WTC11 (cell line): ENCODE results near the gene OR4D2. TPM values are rescaled to one million over a fixed set of nuclear protein-coding genes. Genes with fewer than 3 reads are reported as not detected.

Experiments
- ATAC-seq: fragments of 200-7000 bp; cut with Tn5 transposase; 2 replicates; pipeline ENCODE4 v1.10.0; 2021; ENCODE audit warnings: mild to moderate bottlenecking, moderate library complexity
- CTCF ChIA-PET: fragments of 300-600 bp; sonication (Branson Sonifier 250); formaldehyde crosslinking; loops from one replicate; lab custom pipeline; 2021; ENCODE audit warnings: antibody characterized with exemption; lab: Charles Lee
- POLR2A ChIA-PET: fragments of 350-600 bp; sonication (Branson Sonifier 250); formaldehyde crosslinking; loops from one replicate; lab custom pipeline; 2021; ENCODE audit warnings: antibody characterized with exemption; lab: Charles Lee
- DNase-seq: peaks from one replicate; pipeline ENCODE4 v3.0.0; 2021; ENCODE audit warnings: low spot score
- H3K27ac Mint-ChIP-seq: 2 replicates; pipeline ENCODE4 v1.8.0; 2021; ENCODE audit warnings: mixed read lengths
- H3K27me3 Mint-ChIP-seq: 2 replicates; pipeline ENCODE4 v1.8.0; 2021; ENCODE audit warnings: low read depth, mild to moderate bottlenecking, moderate library complexity, mixed read lengths
- H3K36me3 Mint-ChIP-seq: 2 replicates; pipeline ENCODE4 v1.8.0; 2021; ENCODE audit warnings: mixed read lengths
- H3K4me1 Mint-ChIP-seq: 2 replicates; pipeline ENCODE4 v1.8.0; 2022; ENCODE audit warnings: mixed read lengths
- H3K4me3 Mint-ChIP-seq: 2 replicates; pipeline ENCODE4 v1.8.0; 2021; ENCODE audit warnings: mild to moderate bottlenecking, moderate library complexity, mixed read lengths
- H3K9me3 Mint-ChIP-seq: 2 replicates; pipeline ENCODE4 v1.8.0; 2021; ENCODE audit warnings: mixed read lengths
- ATF1 ChIP-seq: sonication (generic); formaldehyde crosslinking; IDR thresholded peaks from 2 replicates; pipeline ENCODE4 v1.8.1; 2023; ENCODE audit warnings: mild to moderate bottlenecking, moderate library complexity, missing genetic modification reagents
- CREM ChIP-seq: sonication (generic); formaldehyde crosslinking; IDR thresholded peaks from 2 replicates; pipeline ENCODE4 v1.8.1; 2022; ENCODE audit warnings: mild to moderate bottlenecking, missing genetic modification reagents, moderate library complexity
- E2F4 ChIP-seq: sonication (generic); formaldehyde crosslinking; IDR thresholded peaks from 2 replicates; pipeline ENCODE4 v1.8.1; 2022; ENCODE audit warnings: low read depth, mild to moderate bottlenecking, moderate library complexity, missing genetic modification reagents, borderline replicate concordance
- E2F5 ChIP-seq: sonication (generic); formaldehyde crosslinking; IDR thresholded peaks from 2 replicates; pipeline ENCODE4 v1.8.1; 2022; ENCODE audit warnings: mild to moderate bottlenecking, moderate library complexity, missing genetic modification reagents
- ESRRA ChIP-seq: sonication (generic); formaldehyde crosslinking; IDR thresholded peaks from 2 replicates; pipeline ENCODE4 v1.8.1; 2022; ENCODE audit warnings: mild to moderate bottlenecking, missing genetic modification reagents, borderline replicate concordance
- ETV6 ChIP-seq: sonication (generic); formaldehyde crosslinking; IDR thresholded peaks from 2 replicates; pipeline ENCODE4 v1.8.1; 2022; ENCODE audit warnings: mild to moderate bottlenecking, missing genetic modification reagents
- FOXK1 ChIP-seq: sonication (generic); formaldehyde crosslinking; IDR thresholded peaks from 2 replicates; pipeline ENCODE4 v1.8.0; 2022; ENCODE audit warnings: mild to moderate bottlenecking, moderate library complexity, missing genetic modification reagents
- FOXP1 ChIP-seq: sonication (generic); formaldehyde crosslinking; IDR thresholded peaks from 2 replicates; pipeline ENCODE4 v1.8.0; 2022; ENCODE audit warnings: missing genetic modification reagents, mild to moderate bottlenecking, moderate library complexity, borderline replicate concordance
- FOXP4 ChIP-seq: sonication (generic); formaldehyde crosslinking; IDR thresholded peaks from 2 replicates; pipeline ENCODE4 v1.8.0; 2022; ENCODE audit warnings: mild to moderate bottlenecking, missing genetic modification reagents
- IRF2 ChIP-seq: sonication (generic); formaldehyde crosslinking; IDR thresholded peaks from 2 replicates; pipeline ENCODE4 v1.8.0; 2022; ENCODE audit warnings: low read depth, missing genetic modification reagents, borderline replicate concordance
- MAX ChIP-seq: sonication (generic); formaldehyde crosslinking; IDR thresholded peaks from 2 replicates; pipeline ENCODE4 v1.8.0; 2022; ENCODE audit warnings: mild to moderate bottlenecking, missing genetic modification reagents
- MLX ChIP-seq: sonication (generic); formaldehyde crosslinking; IDR thresholded peaks from 2 replicates; pipeline ENCODE4 v1.8.1; 2023; ENCODE audit warnings: mild to moderate bottlenecking, missing genetic modification reagents, moderate library complexity
- NR2C2 ChIP-seq: sonication (generic); formaldehyde crosslinking; IDR thresholded peaks from 2 replicates; pipeline ENCODE4 v1.8.0; 2022; ENCODE audit warnings: mild to moderate bottlenecking, missing genetic modification reagents
- PRRX2 ChIP-seq: fragments of 250-450 bp; sonication (Bioruptor Pico); IDR thresholded peaks from 2 replicates; pipeline ENCODE4 v1.8.0; 2021; ENCODE audit warnings: mild to moderate bottlenecking
- TCF7 ChIP-seq: sonication (generic); formaldehyde crosslinking; IDR thresholded peaks from 2 replicates; pipeline ENCODE4 v1.8.0; 2022; ENCODE audit warnings: mild to moderate bottlenecking, low read depth, missing genetic modification reagents, moderate library complexity
- ZNF121 ChIP-seq: sonication (generic); formaldehyde crosslinking; IDR thresholded peaks from 2 replicates; pipeline ENCODE4 v1.8.0; 2023; ENCODE audit warnings: missing genetic modification reagents
- ZSCAN18 ChIP-seq: fragments of 250-450 bp; sonication (Bioruptor Pico); IDR thresholded peaks from 2 replicates; pipeline ENCODE4 v2.1.2; 2022; ENCODE audit warnings: mild to moderate bottlenecking, moderate library complexity
- total RNA-seq: library from RNA; stranded (reverse); gene quantifications from 3 replicates; pipeline ENCODE4 v1.2.3, GENCODE V29; 2021
- TF ChIP-seq, protein P1 (sequence below): sonication (generic); formaldehyde crosslinking; IDR thresholded peaks from 2 replicates; pipeline ENCODE4 v1.8.1; 2022; ENCODE audit warnings: missing genetic modification reagents, borderline replicate concordance
- TF ChIP-seq, protein P2 (sequence below): sonication (generic); formaldehyde crosslinking; IDR thresholded peaks from 2 replicates; pipeline ENCODE4 v1.8.0; 2023; ENCODE audit warnings: missing genetic modification reagents, mild to moderate bottlenecking, borderline replicate concordance

OR4D2 gene
- total RNA-seq, 1 experiment from 2014 or later, result not detected

GRCh38 chr17:58153671-58154070, 13.1 kb upstream of the OR4D2 start:
- peaks cover 6% of the 10 kb centered on the region; the same call in 1 of the 2 replicates for H3K4me1 Mint-ChIP-seq
- H3K9me3 Mint-ChIP-seq, result no peaks in the 10 kb centered on the region
- H3K27ac Mint-ChIP-seq, result no peak overlapping the region
- no peak for ATAC-seq
- ChIA-PET CTCF (no interaction called here), POLR2A (no interaction called here)
- DNase-seq, result no peak
- no peak for TF ChIP-seq E2F5
- peaks cover 75% of the 10 kb centered on the region for H3K27me3 Mint-ChIP-seq
- H3K36me3 Mint-ChIP-seq, result no peaks in the 10 kb centered on the region
- no peak overlapping the region for H3K4me3 Mint-ChIP-seq

DNA sequence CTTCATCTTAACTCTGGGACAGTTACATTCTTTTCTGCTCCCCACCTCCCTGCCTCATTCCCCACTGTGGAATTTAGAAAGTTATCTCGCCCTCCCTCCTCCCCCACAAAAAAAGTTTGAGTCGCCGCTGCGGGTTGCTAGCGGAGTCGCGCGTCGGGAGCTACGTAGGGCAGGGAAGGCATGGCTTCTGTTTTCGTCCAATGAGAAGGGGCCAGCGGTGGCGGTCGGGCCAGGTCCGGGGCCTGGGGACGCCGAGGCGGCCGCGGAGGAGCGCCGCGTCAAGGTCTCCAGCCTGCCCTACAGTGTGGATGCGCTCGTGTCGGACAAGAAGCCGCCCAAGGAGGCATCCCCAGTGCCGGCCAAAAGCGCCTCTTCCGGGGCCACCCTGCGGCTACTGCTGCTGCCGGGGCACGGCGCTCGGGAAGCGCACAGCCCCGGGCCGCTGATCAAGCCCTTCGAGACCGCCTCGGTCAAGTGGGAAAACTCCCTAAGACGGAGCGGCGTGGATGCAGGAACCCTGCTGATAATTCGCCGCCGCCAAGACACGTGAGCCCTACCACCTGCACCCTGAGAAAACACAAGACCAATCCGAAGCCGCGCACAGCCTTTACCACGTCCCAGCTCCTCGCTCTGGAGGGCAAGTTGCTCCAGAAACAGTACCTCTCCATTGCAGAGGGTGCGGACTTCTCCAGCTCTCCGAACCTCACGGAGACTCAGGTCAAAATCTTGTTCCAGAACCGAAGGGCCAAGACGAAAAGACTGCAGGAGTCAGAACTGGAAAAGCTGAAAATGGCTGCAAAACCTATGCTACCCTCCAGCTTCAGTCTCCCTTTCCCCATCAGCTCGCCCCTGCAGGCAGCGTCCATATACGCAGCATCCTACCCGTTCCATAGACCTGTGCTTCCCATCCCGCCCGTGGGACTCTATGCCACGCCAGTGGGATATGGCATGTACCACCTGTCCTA, 9.7 kb upstream of the OR4D2 start:
- Mint-ChIP-seq H3K4me1 (peaks cover 6% of the 10 kb centered on the region; the same call in 1 of the 2 replicates), H3K9me3 (no peaks in the 10 kb centered on the region), H3K36me3 (no peaks in the 10 kb centered on the region), H3K27ac (peak overlapping the region; percentile 25), H3K27me3 (peaks cover 84% of the 10 kb centered on the region), H3K4me3 (peak overlapping the region; percentile 91)
- ATAC-seq, result peak; percentile 95
- POLR2A ChIA-PET, result interaction anchor here (0.6 kb wide), 1 partner anchor 187 kb away, joined by 3 read pairs; no protein-coding TSS in a partner anchor
- peak; percentile 73 for DNase-seq
- CTCF ChIA-PET, result interaction anchor here (1.0 to 2.0 kb wide), 9 partner anchors 14 to 374 kb away, joined by 3 to 11 read pairs (median 4); no protein-coding TSS in a partner anchor
- TF ChIP-seq FOXP1 (CRISPR knock-in tag) (peak; percentile 78), ZNF121 (no peak), IRF2 (0 out of 2 replicates have a peak, but pooled peaks have one; percentile 35), MAX (CRISPR knock-in tag) (peak; percentile 87), CREM (CRISPR knock-in tag) (peak; percentile 54; the same call in 1 of the 2 replicates), ZSCAN18 (CRISPR knock-in tag) (no peak), NR2C2 (CRISPR knock-in tag) (no peak), ATF1 (CRISPR knock-in tag) (no peak), ETV6 (CRISPR knock-in tag) (peak; percentile 75; the same call in 1 of the 2 replicates), TCF7 (CRISPR knock-in tag) (no peak), ESRRA (CRISPR knock-in tag) (no peak), FOXK1 (CRISPR knock-in tag) (peak; percentile 27; the same call in 1 of the 2 replicates), MLX (CRISPR knock-in tag) (no peak), PRRX2 (CRISPR knock-in tag) (no peak), FOXP4 (CRISPR knock-in tag) (no peak), E2F4 (CRISPR knock-in tag) (0 out of 2 replicates have a peak, but pooled peaks have one; percentile 31)
- TF ChIP-seq, protein P1, sequence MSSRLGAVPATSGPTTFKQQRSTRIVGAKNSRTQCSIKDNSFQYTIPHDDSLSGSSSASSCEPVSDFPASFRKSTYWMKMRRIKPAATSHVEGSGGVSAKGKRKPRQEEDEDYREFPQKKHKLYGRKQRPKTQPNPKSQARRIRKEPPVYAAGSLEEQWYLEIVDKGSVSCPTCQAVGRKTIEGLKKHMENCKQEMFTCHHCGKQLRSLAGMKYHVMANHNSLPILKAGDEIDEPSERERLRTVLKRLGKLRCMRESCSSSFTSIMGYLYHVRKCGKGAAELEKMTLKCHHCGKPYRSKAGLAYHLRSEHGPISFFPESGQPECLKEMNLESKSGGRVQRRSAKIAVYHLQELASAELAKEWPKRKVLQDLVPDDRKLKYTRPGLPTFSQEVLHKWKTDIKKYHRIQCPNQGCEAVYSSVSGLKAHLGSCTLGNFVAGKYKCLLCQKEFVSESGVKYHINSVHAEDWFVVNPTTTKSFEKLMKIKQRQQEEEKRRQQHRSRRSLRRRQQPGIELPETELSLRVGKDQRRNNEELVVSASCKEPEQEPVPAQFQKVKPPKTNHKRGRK, result no peak
- TF ChIP-seq, protein P2, sequence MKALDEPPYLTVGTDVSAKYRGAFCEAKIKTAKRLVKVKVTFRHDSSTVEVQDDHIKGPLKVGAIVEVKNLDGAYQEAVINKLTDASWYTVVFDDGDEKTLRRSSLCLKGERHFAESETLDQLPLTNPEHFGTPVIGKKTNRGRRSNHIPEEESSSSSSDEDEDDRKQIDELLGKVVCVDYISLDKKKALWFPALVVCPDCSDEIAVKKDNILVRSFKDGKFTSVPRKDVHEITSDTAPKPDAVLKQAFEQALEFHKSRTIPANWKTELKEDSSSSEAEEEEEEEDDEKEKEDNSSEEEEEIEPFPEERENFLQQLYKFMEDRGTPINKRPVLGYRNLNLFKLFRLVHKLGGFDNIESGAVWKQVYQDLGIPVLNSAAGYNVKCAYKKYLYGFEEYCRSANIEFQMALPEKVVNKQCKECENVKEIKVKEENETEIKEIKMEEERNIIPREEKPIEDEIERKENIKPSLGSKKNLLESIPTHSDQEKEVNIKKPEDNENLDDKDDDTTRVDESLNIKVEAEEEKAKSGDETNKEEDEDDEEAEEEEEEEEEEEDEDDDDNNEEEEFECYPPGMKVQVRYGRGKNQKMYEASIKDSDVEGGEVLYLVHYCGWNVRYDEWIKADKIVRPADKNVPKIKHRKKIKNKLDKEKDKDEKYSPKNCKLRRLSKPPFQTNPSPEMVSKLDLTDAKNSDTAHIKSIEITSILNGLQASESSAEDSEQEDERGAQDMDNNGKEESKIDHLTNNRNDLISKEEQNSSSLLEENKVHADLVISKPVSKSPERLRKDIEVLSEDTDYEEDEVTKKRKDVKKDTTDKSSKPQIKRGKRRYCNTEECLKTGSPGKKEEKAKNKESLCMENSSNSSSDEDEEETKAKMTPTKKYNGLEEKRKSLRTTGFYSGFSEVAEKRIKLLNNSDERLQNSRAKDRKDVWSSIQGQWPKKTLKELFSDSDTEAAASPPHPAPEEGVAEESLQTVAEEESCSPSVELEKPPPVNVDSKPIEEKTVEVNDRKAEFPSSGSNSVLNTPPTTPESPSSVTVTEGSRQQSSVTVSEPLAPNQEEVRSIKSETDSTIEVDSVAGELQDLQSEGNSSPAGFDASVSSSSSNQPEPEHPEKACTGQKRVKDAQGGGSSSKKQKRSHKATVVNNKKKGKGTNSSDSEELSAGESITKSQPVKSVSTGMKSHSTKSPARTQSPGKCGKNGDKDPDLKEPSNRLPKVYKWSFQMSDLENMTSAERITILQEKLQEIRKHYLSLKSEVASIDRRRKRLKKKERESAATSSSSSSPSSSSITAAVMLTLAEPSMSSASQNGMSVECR, result peak; percentile 76; the same call in 1 of the 2 replicates
